HG03103 (cell line): ENCODE measurements around the gene AIMP1.
"Not testable (repeated sequence)": the region's sequence is repeated elsewhere in the genome, so short reads cannot be mapped to it uniquely, and the experiment has no call there.

Source experiments
- ATAC-seq: cut with Tn5 transposase; IDR thresholded peaks from one replicate; pipeline ENCODE4 v1.9.1; 2021; ENCODE audit warnings: low read depth; ENCODE audit not compliant: unreplicated experiment

AIMP1 gene

DNA sequence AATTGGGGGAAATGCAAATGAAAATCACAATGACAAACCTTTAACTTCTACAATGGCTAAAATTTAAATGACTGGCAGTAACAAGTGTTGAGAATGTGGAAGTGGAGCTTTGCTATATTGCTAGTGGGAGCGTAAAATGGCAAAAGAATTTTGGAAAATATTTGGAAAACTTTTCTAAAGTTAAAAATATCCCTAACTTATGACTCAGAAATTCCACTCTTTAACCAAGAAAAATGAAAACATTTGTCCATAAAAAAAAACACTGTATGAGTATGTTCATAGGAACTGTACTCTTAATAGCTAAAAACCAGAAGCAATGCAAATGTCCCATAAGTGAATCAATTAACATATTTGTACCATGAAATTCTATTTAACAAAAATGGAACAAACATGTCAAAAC is 4.0 kb upstream of the AIMP1 start:
- ATAC-seq, result no peak

DNA sequence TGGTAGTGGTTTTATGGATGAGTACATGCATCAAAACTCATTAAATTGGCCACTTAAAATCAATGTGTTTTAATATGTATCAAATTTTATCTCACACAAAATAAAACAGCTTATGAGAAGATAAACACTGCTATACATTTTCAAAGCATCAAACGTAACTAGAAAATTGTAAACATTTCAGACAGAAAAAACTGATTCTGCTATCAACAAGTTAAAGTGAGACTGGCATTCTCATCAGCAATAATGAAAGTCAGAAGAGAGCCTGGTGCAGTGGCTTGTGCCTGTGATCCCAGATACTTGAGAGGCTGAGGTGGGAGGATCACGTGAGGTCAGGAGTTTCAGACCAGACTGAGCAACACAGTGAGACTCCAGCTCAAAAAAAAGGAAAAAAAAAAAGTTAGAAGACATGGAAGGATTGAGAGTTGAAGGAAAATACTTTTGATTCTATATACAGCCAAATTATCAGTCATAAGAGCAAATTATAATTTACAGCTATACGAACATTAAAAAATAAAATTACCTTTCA is 3.3 kb upstream of the AIMP1 start:
- ATAC-seq, result no peak

DNA sequence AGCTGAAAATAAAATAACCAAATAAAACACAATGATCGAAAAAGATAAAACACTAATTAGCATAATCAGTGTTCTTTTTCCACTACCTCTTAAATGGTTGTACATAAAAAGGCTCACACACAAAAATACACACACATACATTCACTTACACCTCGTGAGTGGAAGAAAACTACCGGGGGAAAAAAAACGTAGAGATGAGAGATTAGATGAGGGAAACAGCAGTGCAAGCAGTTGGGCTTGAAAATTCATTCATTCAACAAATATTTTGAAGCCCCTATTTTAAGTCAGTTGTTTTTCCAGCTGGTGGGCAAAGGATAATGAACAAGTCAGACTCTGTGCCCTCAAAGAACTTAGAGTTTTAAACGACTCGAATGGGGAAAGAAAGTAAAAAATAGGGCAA is 1.4 kb upstream of the AIMP1 start:
- no peak for ATAC-seq

DNA sequence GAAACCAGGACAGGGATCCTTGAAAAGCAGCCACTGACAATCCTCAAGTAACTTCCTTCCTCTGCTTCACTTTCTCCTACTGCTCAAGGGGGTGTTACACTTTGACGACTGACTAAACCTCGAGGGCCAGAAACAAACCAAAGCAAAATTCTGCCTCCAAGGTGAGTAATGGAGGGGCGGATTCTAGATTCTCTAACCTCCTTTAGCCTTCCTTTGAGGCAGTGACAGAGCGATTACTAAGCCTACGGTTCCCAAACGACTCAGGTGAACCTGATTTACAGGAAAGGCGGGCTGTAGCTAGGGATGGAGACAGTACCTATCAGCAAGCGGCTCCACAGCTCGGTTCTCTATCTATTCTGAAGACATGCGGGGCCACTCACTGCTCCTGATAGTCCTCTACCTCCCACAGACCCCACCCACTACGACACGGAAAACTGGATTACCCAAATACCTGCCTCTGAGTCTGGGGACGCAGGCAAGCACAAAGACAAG is 828 bp upstream of the AIMP1 start:
- ATAC-seq, result peak; percentile 17

DNA sequence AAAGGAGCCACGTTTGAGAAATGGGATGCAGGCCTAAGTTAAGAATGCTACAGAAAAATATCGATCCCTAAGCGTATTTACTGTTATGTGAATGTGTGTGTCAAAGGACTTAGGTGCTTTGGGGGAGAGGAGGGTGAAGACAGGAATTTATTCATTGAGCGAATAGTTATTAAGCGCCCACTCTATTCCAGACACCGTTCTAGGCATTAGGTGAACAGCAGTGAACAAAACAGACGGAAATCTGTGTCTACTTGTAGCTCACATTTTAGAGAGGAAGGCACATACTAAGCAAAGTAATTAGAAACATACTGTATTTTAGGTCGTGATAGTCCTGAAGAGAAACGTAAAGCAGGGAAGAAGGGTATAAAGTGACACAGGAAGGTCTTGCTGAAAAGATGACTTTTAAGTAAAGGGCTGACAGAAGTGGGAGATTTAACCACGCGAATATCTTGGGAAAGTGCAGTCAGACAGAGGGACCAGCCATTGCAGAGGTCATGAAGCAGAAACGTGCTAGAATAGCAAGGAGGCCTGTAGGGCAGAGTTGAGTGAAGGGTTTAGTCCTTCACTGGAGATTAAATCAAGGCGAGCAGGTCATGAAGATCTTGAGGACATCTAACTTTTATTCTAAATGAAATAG is 541 bp downstream of the AIMP1 start:
- ATAC-seq, result no peak

DNA sequence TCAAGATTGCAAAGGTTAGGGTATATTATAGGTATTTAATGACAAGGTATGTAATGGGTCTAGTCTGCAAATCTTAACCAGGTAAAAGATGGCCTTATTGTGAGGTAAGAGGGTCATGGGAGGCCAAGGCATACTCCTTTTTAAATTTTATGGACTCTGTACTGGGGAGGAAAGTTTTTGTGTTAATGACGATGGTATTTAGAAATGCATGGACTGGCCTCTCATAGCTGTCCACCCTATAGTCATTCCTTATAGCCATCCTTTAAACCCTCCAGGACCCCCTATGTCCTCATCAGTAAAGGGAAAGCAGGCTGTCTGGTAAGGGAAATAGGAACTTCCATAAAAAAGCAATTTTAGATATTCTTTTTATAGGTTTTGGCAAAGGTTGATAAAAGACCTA is 1.5 kb downstream of the AIMP1 start:
- ATAC-seq, result no peak

DNA sequence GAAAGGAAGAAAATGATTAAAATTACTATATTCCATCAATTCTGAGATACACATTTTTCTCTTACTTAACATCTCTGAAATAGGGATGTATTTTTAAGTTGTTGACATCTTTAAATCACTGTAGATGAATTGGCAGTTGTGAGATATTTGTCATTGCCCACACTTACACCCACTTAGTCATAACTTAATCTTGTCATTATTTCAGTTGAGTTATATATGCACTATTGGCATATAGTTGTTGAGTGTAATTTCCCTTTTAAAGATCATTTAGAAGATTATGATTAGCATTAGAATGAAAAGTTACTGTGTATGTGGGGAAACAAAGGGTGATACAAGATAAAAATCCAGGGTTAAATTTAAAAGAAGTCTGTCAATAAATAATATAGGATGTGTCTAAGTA is 2.2 kb downstream of the AIMP1 start:
- no peak for ATAC-seq

DNA sequence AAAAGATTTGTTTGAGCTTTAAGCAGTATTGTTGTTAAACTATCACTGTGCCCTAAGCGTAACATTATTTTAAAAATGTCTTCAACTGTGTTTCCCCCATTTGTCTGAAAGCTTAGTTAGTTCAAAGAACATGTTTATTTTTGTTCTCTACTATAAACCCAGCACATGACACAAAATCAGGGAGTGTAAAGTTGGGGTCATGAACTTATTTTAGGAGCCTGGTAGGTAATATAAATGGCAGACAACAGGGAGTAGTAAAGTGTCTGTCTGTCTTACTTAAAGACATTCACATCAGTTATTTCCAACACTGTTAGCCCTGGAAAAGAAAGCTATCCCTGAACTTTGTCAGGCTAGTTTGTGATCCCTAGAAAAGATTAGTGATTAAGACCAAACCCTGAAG is 3.9 kb downstream of the AIMP1 start:
- ATAC-seq, result no peak

DNA sequence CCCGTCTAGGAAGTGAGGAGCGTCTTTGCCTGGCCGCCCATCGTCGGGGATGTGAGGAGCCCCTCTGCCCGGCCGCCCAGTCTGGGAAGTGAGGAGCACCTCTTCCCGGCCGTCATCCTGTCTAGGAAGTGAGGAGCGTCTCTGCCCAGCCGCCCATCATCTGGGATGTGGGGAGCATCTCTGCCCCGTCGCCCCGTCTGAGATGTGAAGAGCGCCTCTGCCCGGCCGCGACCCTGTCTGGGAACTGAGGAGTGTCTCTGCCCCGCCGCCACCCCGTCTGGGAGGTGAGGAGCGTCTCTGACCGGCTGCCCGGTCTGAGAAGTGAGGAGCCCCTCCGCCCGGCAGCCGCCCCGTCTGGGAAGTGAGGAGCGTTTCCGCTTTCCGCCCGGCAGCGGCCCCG is 4.8 kb downstream of the AIMP1 start:
- not testable (repeated sequence) for ATAC-seq

DNA sequence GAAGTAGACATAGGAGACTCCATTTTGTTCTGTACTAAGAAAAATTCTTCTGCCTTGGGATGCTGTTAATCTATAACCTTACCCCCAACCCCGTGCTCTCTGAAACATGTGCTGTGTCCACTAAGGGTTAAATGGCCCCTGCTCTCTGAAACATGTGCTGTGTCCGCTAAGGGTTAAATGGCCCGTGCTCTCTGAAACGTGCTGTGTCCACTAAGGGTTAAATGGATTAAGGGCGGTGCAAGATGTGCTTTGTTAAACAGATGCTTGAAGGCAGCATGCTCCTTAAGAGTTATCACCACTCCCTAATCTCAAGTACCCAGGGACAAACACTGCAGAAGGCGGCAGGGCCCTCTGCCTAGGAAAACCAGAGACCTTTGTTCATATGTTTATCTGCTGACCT is 5.5 kb downstream of the AIMP1 start:
- not testable (repeated sequence) for ATAC-seq

DNA sequence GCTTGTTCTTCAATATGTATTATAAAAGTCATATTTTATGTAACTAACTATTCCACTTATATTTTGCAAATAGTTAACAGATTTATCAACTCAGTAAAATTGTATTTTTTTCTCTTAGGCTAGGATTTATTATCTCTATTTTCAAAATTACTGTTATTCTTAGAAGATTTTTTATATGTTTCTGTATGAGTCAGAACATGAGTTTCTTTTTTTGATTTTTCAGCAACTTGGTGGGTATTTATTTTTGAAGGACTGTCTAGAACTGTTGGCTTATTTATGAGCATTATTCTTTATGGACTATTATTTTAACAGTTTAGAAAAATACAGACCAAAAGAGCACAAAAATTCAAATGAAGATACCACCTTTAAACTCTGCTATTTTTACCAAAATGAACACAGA is 6.8 kb downstream of the AIMP1 start:
- no peak for ATAC-seq

DNA sequence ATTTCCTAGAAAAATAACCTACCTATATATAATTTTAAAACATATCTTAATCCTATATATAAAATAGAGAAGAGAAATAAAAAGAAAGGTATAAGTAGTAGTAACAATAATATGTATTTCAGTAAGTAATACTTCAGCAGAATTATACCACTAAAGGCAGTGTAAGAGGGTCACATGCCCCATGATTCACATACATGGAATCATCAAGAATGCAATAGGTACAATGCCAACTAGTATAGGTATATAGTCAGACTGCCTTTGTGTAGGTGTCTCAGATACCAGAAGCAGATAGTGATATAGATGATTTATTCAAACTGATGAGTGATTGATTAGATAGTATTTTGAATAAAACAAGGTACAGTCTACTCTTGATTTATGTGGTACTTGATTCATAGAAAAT is 9.4 kb downstream of the AIMP1 start:
- no peak for ATAC-seq

DNA sequence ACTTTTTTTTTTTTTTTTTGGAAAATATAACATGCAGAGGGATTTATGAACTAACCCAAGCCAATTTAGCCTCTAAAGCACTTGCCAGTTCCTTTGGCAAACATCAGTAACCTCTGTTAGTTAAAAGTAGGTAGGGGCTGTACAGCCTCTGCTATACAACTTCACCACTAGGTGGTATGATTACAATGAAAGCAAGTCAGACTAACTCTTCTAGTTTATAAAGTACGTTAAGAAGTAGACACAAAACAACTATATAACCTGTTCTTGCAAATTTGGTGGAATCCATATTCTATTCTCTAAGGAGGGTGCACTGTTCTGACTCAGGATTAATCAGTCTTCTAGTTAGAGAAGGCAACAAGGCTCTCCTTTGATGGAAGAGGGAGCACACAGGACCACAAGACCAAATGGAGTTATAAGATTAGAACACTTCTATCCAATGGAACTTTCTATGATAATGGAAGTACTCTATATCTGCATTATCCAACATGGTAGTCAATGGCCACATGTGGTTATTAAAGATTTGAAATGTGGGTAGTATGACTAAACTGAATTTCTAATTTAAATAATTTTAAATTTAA is 12.8 kb downstream of the AIMP1 start:
- ATAC-seq, result peak; percentile 89

DNA sequence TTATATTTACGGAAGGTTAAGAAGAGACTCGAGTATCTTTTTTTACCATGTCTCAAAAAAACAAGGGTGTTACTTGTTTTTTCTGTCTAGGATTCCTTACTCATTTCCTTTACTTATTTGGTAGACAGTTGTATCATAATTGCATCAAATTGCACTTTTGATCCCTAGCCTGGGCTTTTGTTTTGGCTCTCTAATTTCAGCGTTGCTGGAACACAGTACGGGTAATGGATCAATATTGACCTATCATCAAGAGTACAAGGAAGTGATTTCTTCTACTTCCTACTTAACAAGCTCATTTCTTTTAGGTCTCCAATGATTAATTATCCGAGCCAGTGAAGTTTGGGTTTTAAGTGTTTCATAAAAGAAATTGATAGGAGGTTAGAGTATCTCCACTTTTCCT is 16.8 kb downstream of the AIMP1 start:
- no peak for ATAC-seq

DNA sequence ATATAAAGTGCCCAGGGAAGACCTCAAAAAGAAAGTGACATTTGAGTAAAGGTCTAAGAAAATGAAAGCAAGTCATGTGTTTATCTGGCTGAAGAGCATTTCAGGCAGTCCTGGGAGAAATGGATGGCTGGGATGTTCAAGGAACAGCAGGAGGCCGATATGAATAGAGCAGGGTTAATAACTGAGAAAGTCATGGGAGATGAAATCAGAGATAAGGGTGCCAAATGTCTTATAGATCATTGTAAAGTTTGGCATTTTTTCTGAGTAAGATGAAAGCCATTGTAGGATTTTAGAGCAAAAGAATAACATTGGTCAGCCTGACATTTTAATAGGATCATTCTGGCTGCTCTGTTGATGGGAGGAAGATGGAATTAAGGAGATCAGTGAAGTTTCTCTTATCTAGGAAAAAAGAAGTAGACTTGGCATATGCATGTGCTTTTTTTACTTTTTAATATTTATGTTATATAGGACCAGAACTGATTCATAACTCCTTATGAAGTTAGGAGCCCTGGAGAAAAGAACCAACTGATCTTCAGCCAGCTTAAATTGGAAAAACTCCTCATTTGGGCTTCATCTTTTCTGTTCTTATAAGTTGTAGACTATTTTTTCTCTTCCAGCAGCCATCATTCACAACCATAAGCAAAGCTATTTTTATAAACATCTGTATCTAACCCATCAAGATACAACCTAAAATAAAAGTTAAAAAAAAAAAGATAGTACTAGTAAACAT is 18.6 kb downstream of the AIMP1 start:
- ATAC-seq, result no peak

DNA sequence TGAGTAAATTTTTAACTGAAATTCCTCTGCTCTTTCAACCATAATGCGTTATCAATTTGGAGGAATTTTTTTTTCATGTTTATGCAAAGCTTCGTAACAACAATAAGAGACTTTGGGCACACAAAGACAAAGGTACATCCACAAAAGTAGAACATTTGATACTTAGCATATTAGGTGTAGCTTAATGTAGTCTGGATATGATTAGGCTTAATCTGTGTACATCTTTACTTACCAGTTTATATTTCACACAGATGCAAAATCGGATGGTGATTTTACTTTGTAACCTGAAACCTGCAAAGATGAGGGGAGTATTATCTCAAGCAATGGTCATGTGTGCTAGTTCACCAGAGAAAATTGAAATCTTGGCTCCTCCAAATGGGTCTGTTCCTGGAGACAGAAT is 20.3 kb downstream of the AIMP1 start:
- ATAC-seq, result no peak

DNA sequence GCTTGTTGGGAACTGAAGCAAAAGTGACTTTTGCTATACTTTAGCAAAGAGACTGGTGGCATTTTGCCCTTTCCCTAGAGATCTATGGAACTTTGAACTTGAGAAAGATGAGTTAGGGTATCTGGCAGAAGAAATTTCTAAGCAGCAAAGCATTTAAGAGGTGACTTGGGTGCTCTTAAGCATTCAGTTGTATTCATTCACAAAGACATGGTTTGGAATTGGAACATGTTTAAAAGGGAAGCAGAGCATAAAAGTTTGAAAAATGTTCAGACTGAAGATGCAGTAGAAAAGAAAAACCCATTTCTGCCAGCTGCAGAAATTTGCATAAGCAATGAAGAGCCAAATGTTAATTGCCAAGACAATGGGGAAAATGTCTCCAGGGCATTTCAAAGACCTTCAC is 21.6 kb downstream of the AIMP1 start:
- ATAC-seq, result no peak

DNA sequence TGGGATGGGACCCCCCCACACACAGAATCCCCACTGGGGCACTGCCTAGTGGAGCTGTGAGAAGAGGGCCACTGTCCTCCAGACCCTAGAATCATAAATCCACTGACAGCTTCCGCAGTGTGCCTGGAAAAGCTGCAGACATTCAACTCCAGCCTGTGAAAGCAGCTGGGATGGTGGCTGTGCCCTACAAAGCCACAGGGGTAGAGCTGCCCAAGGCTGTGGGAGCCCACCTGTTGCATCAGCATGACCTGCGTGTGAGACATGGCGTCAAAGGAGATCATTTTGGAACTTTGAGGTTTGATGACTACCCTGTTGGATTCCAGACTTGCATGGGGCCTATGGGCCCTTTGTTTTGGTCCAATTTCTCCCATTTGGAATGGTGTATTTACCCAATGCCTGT is 22.3 kb downstream of the AIMP1 start:
- ATAC-seq, result no peak

DNA sequence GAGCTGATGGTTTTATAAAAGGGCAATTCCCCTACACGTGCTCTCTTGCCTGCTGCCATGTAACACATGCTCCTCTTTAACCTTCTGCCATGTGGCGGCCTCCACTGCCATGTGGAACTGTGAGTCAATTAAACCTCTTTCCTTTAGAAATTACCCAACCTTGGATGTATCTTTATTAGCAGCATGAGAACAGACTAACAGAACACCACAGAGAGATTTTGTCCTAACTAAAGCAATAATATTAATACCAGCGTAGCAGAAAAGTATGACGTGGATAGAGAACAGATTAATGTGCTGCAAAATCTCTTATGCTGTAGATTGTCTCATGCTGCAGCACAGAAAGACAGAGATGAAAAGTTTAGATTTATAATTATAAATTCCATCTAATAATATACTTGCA is 23.1 kb downstream of the AIMP1 start:
- ATAC-seq, result no peak

DNA sequence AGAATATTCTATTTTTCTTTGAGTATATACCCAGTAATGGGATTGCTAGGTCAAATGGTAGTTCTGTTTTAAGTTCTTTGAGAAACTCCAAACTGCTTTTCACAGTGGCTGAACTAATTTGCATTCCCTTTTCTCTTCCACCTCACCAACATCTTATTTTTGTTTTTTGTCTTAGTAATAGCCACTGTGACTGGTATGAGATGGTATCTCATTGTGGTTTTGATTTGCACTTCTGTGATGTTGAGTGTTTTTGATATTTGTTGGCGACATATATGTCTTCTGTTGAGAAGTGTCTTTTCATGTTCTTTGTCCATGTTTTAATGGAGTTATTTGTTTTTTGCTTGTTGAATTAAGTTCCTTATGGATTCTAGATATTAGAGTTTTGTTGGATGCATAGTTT is 24.4 kb downstream of the AIMP1 start:
- ATAC-seq, result no peak

DNA sequence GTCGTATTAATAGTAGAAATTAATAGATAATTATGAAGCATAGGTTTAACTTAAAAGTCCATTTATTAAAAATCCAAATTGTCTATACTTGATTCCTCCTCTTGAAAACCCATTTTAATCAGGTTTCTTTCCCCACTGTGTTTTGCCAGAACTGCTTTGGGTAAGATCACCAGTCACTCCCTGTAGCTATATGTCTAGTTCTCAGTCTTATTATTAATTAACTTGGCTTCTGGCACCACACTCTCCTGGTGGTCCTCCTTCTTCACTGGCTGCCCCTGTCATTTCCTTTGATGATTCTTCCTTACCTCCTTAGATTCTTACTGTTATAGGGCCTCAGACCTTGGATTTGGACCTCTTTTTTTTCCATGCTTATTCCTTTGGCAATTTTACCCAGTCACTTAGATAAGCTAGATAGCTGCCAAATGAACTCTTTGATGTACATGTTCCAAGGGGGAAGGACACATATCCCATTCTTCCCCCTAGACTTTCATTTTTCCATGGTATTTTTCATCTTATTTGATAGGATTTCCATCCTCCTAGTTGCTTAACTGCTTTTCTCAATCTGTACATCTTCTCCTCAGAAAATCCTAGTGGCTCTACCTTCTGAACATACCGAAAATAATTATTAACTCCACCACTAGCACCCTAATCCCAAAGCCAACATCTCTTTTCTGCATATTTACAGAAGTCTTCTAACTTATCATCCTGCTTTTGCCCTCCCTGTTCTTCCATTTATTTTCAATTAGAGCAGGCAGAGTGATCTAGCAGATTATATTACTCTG is 27.7 kb downstream of the AIMP1 start:
- ATAC-seq, result no peak
